ENCODE results near the gene FGF16.
"Not testable (repeated sequence)": the region's sequence is repeated elsewhere in the genome, so short reads cannot be mapped to it uniquely, and the experiment has no call there.

The FGF16 gene

GRCh38 chrX:77447653-77448569 is 722 bp downstream of the FGF16 start:
- DNase-seq = no peak

GRCh38 chrX:77450415-77450814 is 3.2 kb downstream of the FGF16 start:
- DNase-seq = no peak

DNA sequence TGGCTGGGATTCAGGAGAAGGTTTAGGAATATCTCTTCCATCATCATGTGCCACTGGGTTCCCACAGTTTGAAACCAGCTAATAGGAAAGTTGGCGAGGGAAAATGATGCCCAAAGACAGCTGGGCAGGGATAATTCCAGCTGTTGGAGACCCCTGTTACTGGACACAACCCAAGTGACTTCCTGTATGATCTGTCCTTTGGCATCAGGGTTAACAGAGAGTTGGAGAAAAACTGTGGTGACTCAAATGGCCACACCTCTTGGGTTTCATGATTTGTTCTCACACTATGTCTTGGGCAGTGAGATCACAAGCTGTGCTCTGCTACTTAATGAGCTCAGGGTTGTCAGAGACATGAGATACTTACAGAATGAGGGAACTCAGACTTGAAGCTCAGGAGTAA is 3.8 kb downstream of the FGF16 start:
- no peak for DNase-seq

GRCh38 chrX:77453190-77453589 is 6.0 kb downstream of the FGF16 start:
- DNase-seq = no peak

DNA sequence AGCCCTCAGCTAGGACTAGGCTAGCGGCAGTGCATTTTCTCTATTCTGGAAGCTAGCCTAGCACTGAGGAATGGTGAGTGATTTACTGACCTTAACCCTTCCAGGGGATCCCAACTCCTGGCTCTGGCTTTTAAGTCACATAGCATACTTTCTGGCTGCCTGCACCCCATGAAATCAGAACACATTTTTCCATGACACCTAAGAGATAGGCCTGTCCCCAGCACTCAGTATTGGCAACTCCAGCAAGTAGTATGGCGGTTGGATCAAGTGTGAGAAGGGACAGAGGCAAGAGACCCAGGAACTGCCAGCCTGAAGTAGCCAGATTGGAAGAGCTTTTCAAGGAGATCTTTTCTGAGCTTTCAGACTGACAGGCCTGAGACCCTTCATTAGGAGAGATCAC is 8.2 kb downstream of the FGF16 start:
- no peak for DNase-seq

- no peak for DNase-seq
Observed at GRCh38 chrX:77484045-77484444, 36.9 kb downstream of the FGF16 start.

- DNase-seq = no peak
Observed at GRCh38 chrX:77493677-77494553, 46.7 kb downstream of the FGF16 start.

GRCh38 chrX:77500164-77500563 is 53.0 kb downstream of the FGF16 start:
- not testable (repeated sequence) for DNase-seq

- no peak for DNase-seq
Observed at GRCh38 chrX:77502951-77503525, 55.8 kb downstream of the FGF16 start.

DNA sequence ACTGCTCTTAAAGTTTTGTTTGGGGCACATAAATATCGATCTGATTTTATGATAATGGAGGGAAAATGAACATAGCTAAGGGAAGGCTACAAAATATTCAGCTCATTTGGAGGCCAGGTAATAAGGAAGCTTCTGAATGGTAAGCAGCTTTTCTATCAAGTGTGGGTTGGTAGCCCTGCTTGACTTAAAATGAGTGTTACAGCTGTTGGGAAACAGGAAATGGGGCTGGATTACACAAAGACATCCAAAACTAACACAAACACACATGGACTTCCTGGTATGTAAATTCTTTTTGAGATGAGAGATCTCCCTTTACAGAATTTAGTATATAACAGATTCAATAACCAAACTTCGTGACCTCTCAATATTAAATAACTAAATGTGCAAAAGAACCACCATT is 58.0 kb downstream of the FGF16 start:
- DNase-seq = no peak

Measured in T-helper 9 cell (primary cell).